ENCODE measurements around the gene CNTN4.

CNTN4 gene

GRCh38 chr3:2614578-2614977 is 515.9 kb downstream of the CNTN4 start:
- no peak for DNase-seq

- DNase-seq: no peak
Observed at GRCh38 chr3:2615080-2615479, 516.4 kb downstream of the CNTN4 start.

- no peak for DNase-seq
Observed at GRCh38 chr3:2623436-2623835, 524.8 kb downstream of the CNTN4 start.

DNA sequence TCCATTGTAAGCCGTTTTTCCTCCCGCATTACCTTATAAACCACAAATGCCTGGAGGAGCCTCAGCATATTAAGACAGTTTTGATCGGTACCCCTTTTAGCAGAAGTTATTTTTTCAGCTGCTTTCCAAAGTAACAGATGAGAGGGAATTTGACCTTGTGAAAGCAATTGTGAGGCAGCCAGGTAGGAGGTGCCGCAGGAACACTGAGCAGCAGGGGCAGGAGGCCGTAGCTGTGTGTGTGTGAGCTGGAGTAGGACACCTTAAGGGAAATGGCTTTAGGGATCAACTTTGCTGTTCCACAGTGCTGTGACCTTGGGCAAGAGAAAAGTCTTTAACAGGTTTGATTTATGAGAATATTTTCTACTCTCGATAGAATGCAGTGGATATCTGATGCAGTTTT is 529.5 kb downstream of the CNTN4 start:
- no peak for DNase-seq

- DNase-seq: no peak
Observed at GRCh38 chr3:2635511-2635910, 536.8 kb downstream of the CNTN4 start.

DNA sequence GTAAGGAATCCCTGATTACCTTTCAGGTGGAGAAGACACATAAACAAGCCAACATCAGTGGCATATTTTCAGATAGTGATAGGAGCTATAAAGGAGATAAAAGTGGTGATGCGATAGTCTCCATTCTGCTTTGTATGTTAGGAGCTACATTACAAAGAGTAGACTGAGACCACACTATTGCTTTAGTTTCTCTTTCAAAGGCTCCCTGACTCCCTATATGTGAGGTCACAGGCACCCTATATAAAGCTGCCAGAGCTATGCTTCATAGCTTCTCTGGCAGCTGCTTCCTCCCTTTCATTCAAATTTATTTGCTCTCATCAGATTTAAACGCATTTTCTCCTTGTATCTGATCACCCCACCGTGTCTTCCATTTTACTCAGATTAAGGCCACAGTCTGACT is 544.9 kb downstream of the CNTN4 start:
- no peak for DNase-seq

DNA sequence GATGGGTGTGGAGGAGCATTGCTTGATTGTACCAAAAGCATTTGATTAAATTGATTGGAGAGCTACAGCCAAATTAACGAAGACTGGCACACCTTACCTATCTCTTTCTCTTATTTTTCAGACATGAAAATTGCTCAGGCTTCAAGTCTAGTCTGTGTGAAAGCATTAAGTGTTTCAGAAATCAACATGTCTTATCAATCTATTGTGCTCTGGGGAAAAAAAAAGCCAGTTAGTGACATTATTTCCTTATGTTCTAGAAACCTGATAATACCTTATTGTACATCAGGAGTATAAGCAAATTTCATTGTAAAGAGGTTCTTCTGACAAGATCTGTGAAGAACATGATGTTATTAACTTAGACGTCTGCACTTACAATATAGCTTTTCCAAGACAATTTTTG is 546.3 kb downstream of the CNTN4 start:
- DNase-seq: no peak

DNA sequence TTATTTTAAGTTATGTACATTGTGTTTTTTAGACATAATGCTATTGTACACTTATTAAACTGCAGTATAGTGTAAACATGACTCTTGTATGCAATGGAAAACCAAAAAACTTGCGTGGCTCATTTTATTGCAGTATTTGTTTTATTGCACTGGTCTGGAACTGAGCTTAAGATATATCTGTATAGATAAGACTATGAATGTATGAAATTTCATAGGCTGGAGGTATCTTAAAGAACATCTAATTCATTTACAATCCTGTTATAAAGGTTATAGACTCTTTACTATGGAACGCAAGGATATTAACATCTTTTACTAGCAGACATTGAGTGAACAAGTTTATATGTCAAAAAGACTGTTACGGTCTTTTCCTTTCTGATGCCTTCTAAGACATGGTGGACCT is 552.1 kb downstream of the CNTN4 start:
- no peak for DNase-seq

- no peak for DNase-seq
Observed at GRCh38 chr3:2652386-2652785, 553.7 kb downstream of the CNTN4 start.

- no peak for DNase-seq
Observed at GRCh38 chr3:2653706-2654105, 555.0 kb downstream of the CNTN4 start.

DNA sequence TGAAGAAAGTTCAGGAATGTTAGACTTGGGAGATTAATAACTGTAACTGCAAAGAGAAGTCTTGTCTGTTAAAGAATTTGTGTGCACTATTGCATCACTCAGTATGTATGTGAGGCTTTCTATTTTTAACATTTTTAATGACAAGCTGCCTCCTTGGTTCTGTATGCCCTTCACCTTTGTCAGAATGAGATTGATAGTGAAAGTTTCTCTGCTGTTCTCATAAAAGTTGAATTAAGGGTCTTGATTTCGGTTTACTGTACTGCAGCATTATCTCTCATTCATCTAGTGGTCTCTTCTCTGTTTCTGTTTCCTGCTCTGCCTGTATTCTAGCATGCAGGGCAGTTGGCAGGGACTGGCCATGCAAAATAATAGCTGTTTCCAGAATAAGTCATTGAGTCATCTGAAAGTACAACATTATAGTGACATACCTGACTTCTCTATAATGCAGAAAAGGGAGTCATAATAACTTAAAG is 556.6 kb downstream of the CNTN4 start:
- no peak for DNase-seq

DNA sequence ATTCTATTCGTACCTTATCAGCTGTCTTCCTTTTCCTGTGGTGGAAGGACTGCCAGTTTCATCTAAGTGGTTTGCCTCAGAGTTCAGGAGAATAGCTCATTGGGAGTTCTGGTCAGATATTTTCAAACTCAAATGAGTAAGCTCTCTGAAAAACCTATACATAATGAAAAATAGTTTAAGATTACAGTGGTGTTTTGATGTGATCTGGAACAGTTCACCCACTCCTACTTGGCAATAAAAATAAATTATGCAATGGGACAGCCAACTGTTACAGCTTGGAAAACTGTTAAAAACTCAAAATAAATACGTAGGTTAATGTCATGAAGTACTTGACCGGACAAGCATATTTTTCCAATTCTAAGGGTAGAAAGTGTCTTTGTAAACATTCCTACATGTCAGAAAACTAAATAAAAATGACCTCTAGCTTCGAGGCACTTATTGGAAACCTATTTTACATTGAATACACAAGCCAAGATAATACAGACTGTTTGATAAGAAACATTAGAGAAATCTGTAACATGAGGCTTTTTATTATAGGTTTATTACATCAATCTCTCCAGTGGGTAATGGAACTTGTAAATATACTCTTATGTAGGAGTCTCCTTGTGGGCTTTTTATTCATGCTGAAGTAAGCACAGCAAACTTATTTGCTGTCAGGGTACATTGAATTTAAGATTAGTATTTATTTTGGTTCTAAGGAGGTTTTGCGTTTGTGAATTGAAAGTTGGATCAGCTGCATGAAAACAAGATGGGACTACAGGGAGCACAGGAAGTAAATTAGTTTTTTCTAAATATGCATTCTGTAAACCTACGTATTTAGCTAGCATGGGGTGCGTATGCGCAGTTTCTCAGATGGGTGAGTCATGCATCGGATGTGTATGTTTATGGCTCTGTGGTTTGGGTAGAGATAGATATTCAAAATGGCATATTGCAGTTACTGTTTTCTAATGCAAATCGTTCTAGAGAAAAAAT is 558.4 kb downstream of the CNTN4 start:
- no peak for DNase-seq

DNA sequence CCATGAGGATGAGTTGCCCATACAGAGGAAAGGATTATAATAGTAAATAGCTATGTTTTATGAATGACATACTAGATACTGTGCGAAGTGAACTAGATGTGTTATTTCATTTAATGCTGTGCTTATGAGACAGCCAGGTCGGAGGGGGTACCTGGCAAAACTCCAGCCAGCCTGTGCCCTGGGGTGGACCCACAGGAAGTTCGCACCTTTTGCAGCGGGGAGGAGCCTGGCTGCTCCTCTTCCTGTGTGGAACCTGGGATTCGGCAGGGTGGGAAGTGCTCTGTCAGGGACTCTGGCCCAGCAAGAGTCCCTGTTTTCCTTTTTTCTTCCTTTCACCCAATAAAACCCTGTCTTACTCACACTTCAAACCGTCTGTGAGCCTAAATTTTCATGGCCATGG is 559.3 kb downstream of the CNTN4 start:
- no peak for DNase-seq

DNA sequence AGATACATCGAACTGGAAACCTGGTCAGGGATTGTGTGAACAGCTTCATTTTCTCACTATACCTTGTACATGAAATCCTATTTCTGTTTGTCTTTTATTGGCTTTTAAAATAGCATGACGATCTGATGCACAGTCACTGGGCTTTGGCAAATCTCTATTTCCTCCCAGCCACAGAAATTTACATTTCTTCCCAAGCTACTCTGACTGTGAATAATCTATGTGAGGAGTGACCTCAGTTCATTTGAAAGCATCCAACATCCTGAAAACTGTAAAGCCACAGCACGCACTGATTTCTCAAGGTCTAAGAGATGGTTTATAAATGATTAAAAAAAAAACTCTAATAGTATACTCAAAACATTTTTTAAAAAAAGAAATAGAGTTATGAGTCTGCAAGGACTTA is 561.2 kb downstream of the CNTN4 start:
- DNase-seq: no peak

- no peak for DNase-seq
Observed at GRCh38 chr3:2661078-2661477, 562.4 kb downstream of the CNTN4 start.

- DNase-seq: no peak
Observed at GRCh38 chr3:2677501-2677900, 578.8 kb downstream of the CNTN4 start.

- DNase-seq: no peak
Observed at GRCh38 chr3:2680236-2680635, 581.6 kb downstream of the CNTN4 start.

- no peak for DNase-seq
Observed at GRCh38 chr3:2684046-2684445, 585.4 kb downstream of the CNTN4 start.

- no peak for DNase-seq
Observed at GRCh38 chr3:2686816-2687502, 588.3 kb downstream of the CNTN4 start.

- DNase-seq: no peak
Observed at GRCh38 chr3:2697589-2697988, 598.9 kb downstream of the CNTN4 start.

DNA sequence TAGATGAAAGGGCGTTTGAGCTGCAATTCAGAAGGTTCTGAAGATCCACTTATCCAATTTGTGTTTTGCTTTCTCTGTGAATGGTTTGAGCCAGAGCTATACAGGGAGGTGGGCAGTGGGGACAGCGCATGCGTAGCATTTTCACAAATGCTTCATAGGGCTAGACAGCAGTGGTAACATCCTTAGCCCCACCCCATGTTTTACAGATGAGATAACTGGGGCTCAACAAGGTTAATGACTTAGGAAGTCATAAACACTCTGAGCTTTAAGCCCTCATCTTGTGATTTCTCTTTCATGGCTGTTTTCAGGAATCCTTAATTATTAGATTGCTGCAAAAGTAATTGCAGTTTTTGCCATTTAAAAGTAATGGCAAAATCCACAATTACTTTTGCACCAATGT is 602.8 kb downstream of the CNTN4 start:
- DNase-seq: no peak

DNA sequence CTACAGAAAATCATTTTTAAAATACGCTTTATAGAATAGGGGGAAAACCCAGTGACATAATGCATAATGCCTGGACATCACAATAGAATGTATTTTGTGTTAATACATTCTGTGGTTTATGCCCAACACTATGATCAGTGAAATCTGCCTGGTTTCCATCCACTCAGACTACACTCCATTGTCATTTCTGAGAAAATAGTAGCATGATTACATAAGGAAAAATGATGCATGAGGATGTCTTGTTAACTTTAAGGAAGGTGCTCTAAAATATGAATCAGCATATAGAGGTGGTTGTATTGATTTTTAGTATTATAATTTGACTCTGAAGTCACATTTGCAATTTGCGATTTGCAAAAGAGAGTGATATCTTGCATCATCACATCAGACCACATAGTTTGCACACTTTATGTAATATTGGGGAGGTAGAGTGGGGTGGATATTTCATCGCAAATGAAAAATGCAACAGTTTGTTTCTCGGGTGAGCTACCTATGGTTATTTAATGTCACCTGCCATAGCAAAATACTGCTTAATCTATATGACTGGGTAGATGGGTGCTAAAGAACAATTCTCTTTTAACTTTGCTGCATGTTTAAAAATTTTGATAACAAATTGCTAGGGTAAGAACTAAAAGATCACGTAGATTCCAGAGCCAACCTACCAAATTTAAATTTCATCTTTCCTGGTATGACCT is 607.6 kb downstream of the CNTN4 start:
- no peak for DNase-seq

- no peak for DNase-seq
Observed at GRCh38 chr3:2706836-2707210, 608.2 kb downstream of the CNTN4 start.

- DNase-seq: no peak
Observed at GRCh38 chr3:2711081-2711480, 612.4 kb downstream of the CNTN4 start.

All from NCI-H2107 (cell line).